DOHH2 (cell line): Measurements from ENCODE around the gene ALK.

Source experiments
- EZH2phosphoT487 ChIP-seq: fragments of 200-600 bp; sonication (generic); IDR thresholded peaks from 2 replicates; pipeline ENCODE4 v1.6.1; 2017; ENCODE audit warnings: borderline replicate concordance, mild to moderate bottlenecking, antibody characterized with exemption, low read length, moderate library complexity, mixed read lengths
- TF ChIP-seq, protein P1 (sequence below): fragments of 200-600 bp; sonication (generic); IDR thresholded peaks from one replicate; pipeline ENCODE4 v1.5.1; 2014; ENCODE audit warnings: antibody characterized with exemption, mild to moderate bottlenecking, low read depth, low read length; ENCODE audit not compliant: poor library complexity, severe bottlenecking

DNA sequence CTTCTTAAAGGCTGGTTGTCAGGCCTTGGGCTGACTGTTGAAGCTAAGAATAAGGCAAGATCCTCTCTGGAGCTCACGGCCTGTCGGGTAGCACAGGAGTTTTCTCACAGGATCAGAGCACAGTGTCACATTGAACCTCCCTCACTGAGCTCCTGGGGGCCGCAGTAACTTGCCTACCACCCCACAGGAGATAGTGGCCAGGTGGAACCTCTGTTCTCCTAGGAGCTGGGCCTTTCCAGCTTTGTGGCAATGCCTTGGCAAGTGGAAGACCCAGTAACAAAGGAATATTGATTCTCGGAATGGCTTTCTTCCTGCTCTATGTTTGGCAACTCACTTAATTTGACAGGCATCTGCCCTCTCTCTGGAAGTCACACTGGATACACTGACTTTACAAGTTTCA is 1.2 kb upstream of the ALK start:
- TF ChIP-seq, protein P1, sequence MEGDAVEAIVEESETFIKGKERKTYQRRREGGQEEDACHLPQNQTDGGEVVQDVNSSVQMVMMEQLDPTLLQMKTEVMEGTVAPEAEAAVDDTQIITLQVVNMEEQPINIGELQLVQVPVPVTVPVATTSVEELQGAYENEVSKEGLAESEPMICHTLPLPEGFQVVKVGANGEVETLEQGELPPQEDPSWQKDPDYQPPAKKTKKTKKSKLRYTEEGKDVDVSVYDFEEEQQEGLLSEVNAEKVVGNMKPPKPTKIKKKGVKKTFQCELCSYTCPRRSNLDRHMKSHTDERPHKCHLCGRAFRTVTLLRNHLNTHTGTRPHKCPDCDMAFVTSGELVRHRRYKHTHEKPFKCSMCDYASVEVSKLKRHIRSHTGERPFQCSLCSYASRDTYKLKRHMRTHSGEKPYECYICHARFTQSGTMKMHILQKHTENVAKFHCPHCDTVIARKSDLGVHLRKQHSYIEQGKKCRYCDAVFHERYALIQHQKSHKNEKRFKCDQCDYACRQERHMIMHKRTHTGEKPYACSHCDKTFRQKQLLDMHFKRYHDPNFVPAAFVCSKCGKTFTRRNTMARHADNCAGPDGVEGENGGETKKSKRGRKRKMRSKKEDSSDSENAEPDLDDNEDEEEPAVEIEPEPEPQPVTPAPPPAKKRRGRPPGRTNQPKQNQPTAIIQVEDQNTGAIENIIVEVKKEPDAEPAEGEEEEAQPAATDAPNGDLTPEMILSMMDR, result no peak
- no peak for TF ChIP-seq EZH2phosphoT487
